Thyroid gland (tissue), 4 donors: Measurements from ENCODE around the gene BLACAT1. TPM values are rescaled to one million over a fixed set of nuclear protein-coding genes. Genes with fewer than 3 reads are reported as not detected.
A peak's percentile ranks its signal among the peaks of the same experiment; 100 is the strongest.

ENCODE experiments used
- DNase-seq, 2 donors: peaks; one replicate each; pipeline ENCODE4 v3.0.0-alpha.2; 2019
- H3K27ac ChIP-seq, 3 donors: fragments of 200-600 bp; sonication (generic); 1 replicate in 2 of 3; 2 replicates in 1 of 3; pipeline ENCODE4 v1.5.1; 2016 to 2019; ENCODE audit warnings: mild to moderate bottlenecking in 1 of 3, moderate library complexity in 1 of 3
- H3K27me3 ChIP-seq: fragments of 200-600 bp; sonication (generic); one replicate; pipeline ENCODE4 v1.5.1; 2019
- H3K36me3 ChIP-seq, 2 donors: fragments of 200-600 bp; sonication (generic); one replicate each; pipeline ENCODE4 v1.5.1; 2016 to 2019
- H3K4me1 ChIP-seq, 2 donors: fragments of 200-600 bp; sonication (generic); one replicate each; pipeline ENCODE4 v1.5.1; 2017 to 2019
- H3K4me3 ChIP-seq, 3 donors: fragments of 200-600 bp; sonication (generic); replicated peaks in 1 of 3; 1 replicate in 2 of 3; 2 replicates in 1 of 3; pipeline ENCODE4 v1.5.1; 2016; ENCODE audit warnings: mild to moderate bottlenecking in 1 of 3
- H3K9me3 ChIP-seq: fragments of 200-600 bp; sonication (generic); one replicate; pipeline ENCODE4 v1.5.1; 2017
- CTCF ChIP-seq, 6 experiments: fragments of 200-600 bp in 3 of 6; fragments of 450-650 bp in 3 of 6; sonication (generic) in 3 of 6; IDR thresholded peaks; one replicate each; pipeline ENCODE4 v1.5.1; 2016 to 2019; ENCODE audit warnings: antibody characterized with exemption in 6 of 6, mild to moderate bottlenecking in 2 of 6, inconsistent platforms in 1 of 6, moderate library complexity in 1 of 6
- POLR2A ChIP-seq, 2 donors: fragments of 450-650 bp; IDR thresholded peaks; one replicate each; pipeline ENCODE4 v1.6.1; 2017; ENCODE audit warnings: antibody characterized with exemption in 2 of 2, mild to moderate bottlenecking in 2 of 2, moderate library complexity in 1 of 2
- WGBS, 2 donors: methylation state at CpG; one replicate each; pipeline ENCODE4 v1.1.5; 2017; 5-methylcytosine and 5-hydroxymethylcytosine counted together
- intact Hi-C: fragments of 100-400 bp; cut with DNase I; formaldehyde crosslinking; loops from one replicate; pipeline ENCODE4 v1.15.1; 2023
- total RNA-seq, 4 donors: library from RNA; depleted of rRNA; stranded (reverse); fragments of >200 nt; gene quantifications; one replicate each; pipeline ENCODE4 v1.2.3, GENCODE V29; 2016

BLACAT1 gene
- total RNA-seq, 4 donors from 2014 or later, result 2.3 to 4.2 (median 3.2) TPM

GRCh38 chr1:205443585-205444299, 12.1 kb downstream of the BLACAT1 start:
- peak overlapping the region; percentile 81 to 94 (median 94) for H3K27ac ChIP-seq
- H3K27me3 ChIP-seq, result no peaks in the 10 kb centered on the region
- TF ChIP-seq POLR2A (IDR thresholded peaks at IDR 0.05) (no peak), CTCF (IDR thresholded peaks at IDR 0.05) (no peak)
- 58 to 60% methylated on average over 3 to 4 of the region's 7 CpGs for WGBS, 2 donors
- H3K4me1 ChIP-seq, result peaks cover 83 to 99% of the 10 kb centered on the region in 2 donors
- no peak overlapping the region for H3K4me3 ChIP-seq
- no peaks in the 10 kb centered on the region for H3K9me3 ChIP-seq
- H3K36me3 ChIP-seq, result no peaks in the 10 kb centered on the region
- intact Hi-C loops, result no loop called here
- no peak for DNase-seq

- intact Hi-C loops, result no loop called here
- peak; percentile 77 to 83 for DNase-seq
- H3K36me3 ChIP-seq, result no peaks in the 10 kb centered on the region
- no peaks in the 10 kb centered on the region for H3K27me3 ChIP-seq
- H3K4me1 ChIP-seq, result peaks cover 76 to 93% of the 10 kb centered on the region in 2 donors
- peak overlapping the region; percentile 81 to 94 (median 94) for H3K27ac ChIP-seq
- no peak overlapping the region for H3K4me3 ChIP-seq
- H3K9me3 ChIP-seq, result no peaks in the 10 kb centered on the region
- 34 to 39% methylated on average over 12 of the region's 12 CpGs for WGBS, 2 donors
- TF ChIP-seq CTCF (IDR thresholded peaks at IDR 0.05) (no peak), POLR2A (IDR thresholded peaks at IDR 0.05) (peak in 1 of 2 donors; percentile 10)
These were observed 13.7 kb downstream of the BLACAT1 start for GRCh38 chr1:205442051-205442725.

- no peaks in the 10 kb centered on the region for H3K27me3 ChIP-seq
- TF ChIP-seq POLR2A (IDR thresholded peaks at IDR 0.05) (no peak), CTCF (IDR thresholded peaks at IDR 0.05) (no peak)
- intact Hi-C loops, result no loop called here
- DNase-seq, result no peak
- H3K4me3 ChIP-seq, result no peak overlapping the region
- H3K27ac ChIP-seq, result peak overlapping the region; percentile 81 to 94 (median 94)
- H3K36me3 ChIP-seq, result no peaks in the 10 kb centered on the region
- no peaks in the 10 kb centered on the region for H3K9me3 ChIP-seq
- WGBS, 2 donors, result 32 to 69% methylated on average over 3 of the region's 3 CpGs
- H3K4me1 ChIP-seq, result peaks cover 71 to 92% of the 10 kb centered on the region in 2 donors
These were observed 14.2 kb downstream of the BLACAT1 start for GRCh38 chr1:205441716-205442050.

GRCh38 chr1:205441318-205441633, 14.6 kb downstream of the BLACAT1 start:
- TF ChIP-seq POLR2A (IDR thresholded peaks at IDR 0.05) (no peak), CTCF (IDR thresholded peaks at IDR 0.05) (no peak)
- WGBS, 2 donors, result 55 to 56% methylated on average over 6 of the region's 6 CpGs
- Histone ChIP-seq H3K4me3 (no peak overlapping the region), H3K27me3 (no peaks in the 10 kb centered on the region), H3K27ac (peak overlapping the region; percentile 81 to 94 (median 94)), H3K4me1 (peaks cover 67 to 88% of the 10 kb centered on the region in 2 donors), H3K36me3 (no peaks in the 10 kb centered on the region), H3K9me3 (no peaks in the 10 kb centered on the region)
- intact Hi-C loops, result no loop called here
- DNase-seq, result no peak
